ENCODE results near the gene PSMD1.

- TF ChIP-seq EZH2 (IDR thresholded peaks at IDR 0.05; ENCODE audit: insufficient read depth, poor library complexity, severe bottlenecking) (no peak), EZH2phosphoT487 (IDR thresholded peaks at IDR 0.05; ENCODE audit: insufficient read depth, low read depth) (no peak)
Measured at GRCh38 chr2:231104115-231104713, 47.5 kb downstream of the PSMD1 start.

Data from GM23248 (cell line).